Dermis microvascular lymphatic vessel endothelial cell (primary cell): Measurements from ENCODE around the gene CACNB4. TPM values are rescaled to one million over a fixed set of nuclear protein-coding genes. Genes with fewer than 3 reads are reported as not detected.

Experiments
- DNase-seq, 2 donors: peaks; one replicate each; pipeline versions ENCODE4 v3.0.0 to v3.0.0-alpha.2; 2010; ENCODE audit warnings: low read depth in 2 of 2
- total RNA-seq: library from RNA; depleted of rRNA; stranded (reverse); fragments of >200 nt; gene quantifications from 2 replicates; pipeline ENCODE4 v1.2.1, GENCODE V29; 2014

Gene CACNB4
- total RNA-seq, 1 donor from 2014 or later = under 0.01 TPM

- DNase-seq = no peak
Measured at GRCh38 chr2:151789055-151789834, 309.6 kb downstream of the CACNB4 start.

- DNase-seq = no peak
Measured at GRCh38 chr2:151786483-151786882, 312.4 kb downstream of the CACNB4 start.

- no peak for DNase-seq
Measured at GRCh38 chr2:151786077-151786476, 312.8 kb downstream of the CACNB4 start.

- DNase-seq = no peak
Measured at GRCh38 chr2:151783133-151783520, 315.7 kb downstream of the CACNB4 start.

Other genes with a start within 250 kb of the CACNB4 start
- gene STAM2, start 76.7 kb upstream of the CACNB4 start, total RNA-seq = 14.2 and 15.6 TPM in 2 replicates
- gene FMNL2, start 236.1 kb upstream of the CACNB4 start, total RNA-seq = 29.0 and 37.6 TPM in 2 replicates